Fibroblast of villous mesenchyme (primary cell): Measurements from ENCODE around the gene CER1. TPM values are rescaled to one million over a fixed set of nuclear protein-coding genes. Genes with fewer than 3 reads are reported as not detected.
A peak's percentile ranks its signal among the peaks of the same experiment; 100 is the strongest.

Experiments used
- DNase-seq: peaks from one replicate; pipeline ENCODE4 v3.0.0-alpha.2; 2010; ENCODE audit warnings: low read depth
- H3K4me3 ChIP-seq: 2 replicates; pipeline ENCODE4 v1.5.1; 2011; ENCODE audit warnings: low read depth, mild to moderate bottlenecking, low read length
- CTCF ChIP-seq: IDR thresholded peaks from 2 replicates; pipeline ENCODE4 v1.5.1; 2012; ENCODE audit warnings: low read depth, mild to moderate bottlenecking, low read length; ENCODE audit not compliant: insufficient read depth
- total RNA-seq: library from RNA; depleted of rRNA; stranded (reverse); fragments of >200 nt; gene quantifications from 2 replicates; pipeline ENCODE4 v1.2.3, GENCODE V29; 2012

Gene CER1, protein sequence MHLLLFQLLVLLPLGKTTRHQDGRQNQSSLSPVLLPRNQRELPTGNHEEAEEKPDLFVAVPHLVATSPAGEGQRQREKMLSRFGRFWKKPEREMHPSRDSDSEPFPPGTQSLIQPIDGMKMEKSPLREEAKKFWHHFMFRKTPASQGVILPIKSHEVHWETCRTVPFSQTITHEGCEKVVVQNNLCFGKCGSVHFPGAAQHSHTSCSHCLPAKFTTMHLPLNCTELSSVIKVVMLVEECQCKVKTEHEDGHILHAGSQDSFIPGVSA
- total RNA-seq: not detected in 2 replicates

GRCh38 chr9:14722391-14723035 is at the start of gene CER1:
Gene CER1 (minus strand): TSS chr9:14722733. CDS start chr9:14722672, 61 bp downstream.
- DNase-seq: no peak
- no peak for TF ChIP-seq CTCF
- H3K4me3 ChIP-seq: no peak within 1 kb of the TSS

GRCh38 chr9:14770592-14770991 is 48.1 kb upstream of the CER1 start:
- no peak for TF ChIP-seq CTCF
- no peak overlapping the region for H3K4me3 ChIP-seq
- no peak for DNase-seq

DNA sequence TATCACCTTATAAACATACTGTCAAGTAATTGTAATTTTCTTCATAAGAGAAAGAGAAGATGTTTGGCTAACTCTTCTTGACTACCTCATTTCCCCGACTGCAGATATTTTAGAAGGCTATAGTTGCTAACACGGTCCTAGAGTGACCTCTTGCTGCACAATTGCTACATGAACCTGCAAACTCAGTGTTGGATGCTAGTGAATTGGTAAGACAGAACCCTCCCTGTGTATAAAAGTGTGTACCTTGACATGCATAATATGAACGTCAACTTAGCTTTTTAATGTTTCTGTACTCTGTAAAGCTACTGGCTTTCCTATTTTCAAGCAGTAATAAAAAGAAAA is 46.7 kb upstream of the CER1 start:
- peak; percentile 32 for TF ChIP-seq CTCF
- no peak overlapping the region for H3K4me3 ChIP-seq
- peak; percentile 16 for DNase-seq

- no peak overlapping the region for H3K4me3 ChIP-seq
- TF ChIP-seq CTCF: peak; percentile 78
- DNase-seq: peak; percentile 56
Observed at GRCh38 chr9:14768405-14769229, 46.1 kb upstream of the CER1 start.

DNA sequence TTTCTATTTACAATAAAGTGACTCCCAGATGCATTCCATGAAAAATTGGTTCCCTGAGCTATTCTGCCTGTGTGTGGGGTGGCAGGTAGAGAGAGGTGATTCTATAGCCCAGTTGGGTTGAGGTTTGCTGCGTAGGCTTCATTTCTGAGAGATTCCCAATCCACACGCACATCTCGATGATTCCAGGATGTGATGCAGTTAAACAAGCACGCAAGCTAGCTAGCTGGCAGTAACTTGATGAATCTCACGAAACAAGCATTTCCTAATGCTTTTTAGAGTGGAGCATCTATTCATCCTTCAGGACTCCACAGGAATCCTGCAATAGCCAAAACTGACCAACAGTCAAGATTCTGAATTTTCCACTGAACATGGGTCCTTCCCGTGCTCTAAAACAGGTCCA is 43.8 kb upstream of the CER1 start:
- TF ChIP-seq CTCF: no peak
- DNase-seq: no peak
- no peak overlapping the region for H3K4me3 ChIP-seq

- H3K4me3 ChIP-seq: no peak overlapping the region
- DNase-seq: no peak
- no peak for TF ChIP-seq CTCF
Observed at GRCh38 chr9:14761584-14761983, 39.1 kb upstream of the CER1 start.
